Gastroesophageal sphincter (tissue), 3 donors: ENCODE measurements around the gene TPCN1.

Source experiments
- CTCF ChIP-seq, 4 experiments: fragments of 200-600 bp in 2 of 4; fragments of 450-650 bp in 2 of 4; sonication (generic) in 1 of 4; IDR thresholded peaks; one replicate each; pipeline ENCODE4 v1.5.1; 2017 to 2019; ENCODE audit warnings: antibody characterized with exemption in 4 of 4, mild to moderate bottlenecking in 2 of 4, moderate library complexity in 2 of 4
- EP300 ChIP-seq: sonication (generic); formaldehyde crosslinking; IDR thresholded peaks from one replicate; pipeline ENCODE4 v1.6.1; 2017; ENCODE audit warnings: antibody characterized with exemption, mild to moderate bottlenecking
- POLR2A ChIP-seq, 2 donors: fragments of 450-650 bp; IDR thresholded peaks; one replicate each; pipeline ENCODE4 v1.6.1; 2017; ENCODE audit warnings: antibody characterized with exemption in 2 of 2, mild to moderate bottlenecking in 2 of 2, moderate library complexity in 1 of 2
- POLR2AphosphoS5 ChIP-seq: sonication (generic); formaldehyde crosslinking; IDR thresholded peaks from one replicate; pipeline ENCODE4 v1.6.1; 2017; ENCODE audit warnings: antibody characterized with exemption

- peak in 2 of 4 experiments; percentile 17 to 54 for TF ChIP-seq CTCF (IDR thresholded peaks at IDR 0.05)
- no peak for TF ChIP-seq EP300
- TF ChIP-seq POLR2A (IDR thresholded peaks at IDR 0.05): no peak
- peak; percentile 50 for TF ChIP-seq POLR2AphosphoS5
Measured at GRCh38 chr12:113245695-113246477, 24.6 kb downstream of the TPCN1 start.
